ENCODE results near the gene CEACAM18.

DNA sequence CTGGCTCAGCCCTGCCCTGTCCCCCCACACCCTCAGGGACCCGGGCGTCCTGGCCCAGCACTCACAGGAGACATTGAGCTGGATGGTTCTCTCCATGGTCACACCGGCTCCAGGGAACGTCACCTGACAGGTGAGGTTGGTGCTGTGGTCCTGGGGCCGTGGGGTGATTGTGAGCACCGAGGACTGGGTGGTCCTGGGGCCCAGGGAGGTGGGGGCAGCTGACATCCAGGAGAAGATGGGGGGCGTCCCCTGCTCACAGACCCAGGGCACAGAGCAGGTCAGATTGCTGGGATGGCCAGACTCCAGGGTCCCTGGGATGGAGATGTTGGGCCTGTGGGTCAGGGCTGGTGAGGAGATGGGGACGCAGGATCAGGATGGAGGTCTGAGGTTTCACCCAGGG is 52.3 kb downstream of the CEACAM18 start:
- TF ChIP-seq, protein P1, sequence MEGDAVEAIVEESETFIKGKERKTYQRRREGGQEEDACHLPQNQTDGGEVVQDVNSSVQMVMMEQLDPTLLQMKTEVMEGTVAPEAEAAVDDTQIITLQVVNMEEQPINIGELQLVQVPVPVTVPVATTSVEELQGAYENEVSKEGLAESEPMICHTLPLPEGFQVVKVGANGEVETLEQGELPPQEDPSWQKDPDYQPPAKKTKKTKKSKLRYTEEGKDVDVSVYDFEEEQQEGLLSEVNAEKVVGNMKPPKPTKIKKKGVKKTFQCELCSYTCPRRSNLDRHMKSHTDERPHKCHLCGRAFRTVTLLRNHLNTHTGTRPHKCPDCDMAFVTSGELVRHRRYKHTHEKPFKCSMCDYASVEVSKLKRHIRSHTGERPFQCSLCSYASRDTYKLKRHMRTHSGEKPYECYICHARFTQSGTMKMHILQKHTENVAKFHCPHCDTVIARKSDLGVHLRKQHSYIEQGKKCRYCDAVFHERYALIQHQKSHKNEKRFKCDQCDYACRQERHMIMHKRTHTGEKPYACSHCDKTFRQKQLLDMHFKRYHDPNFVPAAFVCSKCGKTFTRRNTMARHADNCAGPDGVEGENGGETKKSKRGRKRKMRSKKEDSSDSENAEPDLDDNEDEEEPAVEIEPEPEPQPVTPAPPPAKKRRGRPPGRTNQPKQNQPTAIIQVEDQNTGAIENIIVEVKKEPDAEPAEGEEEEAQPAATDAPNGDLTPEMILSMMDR (IDR thresholded peaks at IDR 0.05), result no peak
- TF ChIP-seq EP300 (IDR thresholded peaks at IDR 0.05), result no peak
- no peak for TF ChIP-seq POLR2A (IDR thresholded peaks at IDR 0.05)
